ENCODE measurements around the gene CD300C. TPM values are rescaled to one million over a fixed set of nuclear protein-coding genes. Genes with fewer than 3 reads are reported as not detected.

Gene CD300C
- total RNA-seq, 1 experiment from 2014 or later: not detected

DNA sequence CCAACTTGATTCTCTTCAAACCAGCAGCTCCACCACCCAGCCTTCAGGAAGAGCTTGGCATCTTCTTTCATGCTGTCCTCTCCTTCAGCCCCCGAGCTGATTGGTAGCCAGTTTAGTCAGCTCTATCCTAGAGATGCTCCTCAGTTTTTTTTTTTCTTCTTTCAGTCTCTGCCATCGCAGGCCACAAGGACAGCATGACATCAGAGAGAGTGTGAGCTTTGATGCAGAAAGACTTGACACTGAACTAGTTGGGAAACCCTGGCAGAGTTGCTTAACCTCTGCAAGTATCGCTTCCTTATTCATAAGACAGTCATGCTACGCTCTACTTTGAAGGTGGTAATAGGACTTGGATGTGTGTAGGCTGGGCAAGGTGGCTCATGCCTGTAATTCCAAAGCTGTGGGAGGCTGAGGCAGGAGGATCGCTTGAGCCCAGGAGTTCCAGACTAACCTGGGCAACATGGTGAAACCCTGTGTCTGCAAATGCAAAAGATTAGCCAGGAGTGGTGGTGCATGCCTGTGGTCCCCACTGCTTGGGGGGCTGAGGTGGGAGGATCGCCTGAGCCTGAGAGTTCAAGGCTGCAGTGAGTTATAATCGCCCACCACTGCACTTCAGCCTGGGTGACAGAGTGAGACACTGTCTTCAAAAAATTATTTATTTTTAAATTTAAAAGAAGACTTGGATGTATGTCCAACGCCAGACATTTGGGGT is 17.3 kb downstream of the CD300C start:
- no peak overlapping the region for H3K4me3 Mint-ChIP-seq (ENCODE audit: low read depth, unreplicated experiment)
- no peaks in the 10 kb centered on the region for H3K4me1 Mint-ChIP-seq (ENCODE audit: low read depth, unreplicated experiment)
- no TSS peak for BruUV-seq (replicated peaks)
- no peak overlapping the region for H3K27ac Mint-ChIP-seq (ENCODE audit: unreplicated experiment)
- no peaks in the 10 kb centered on the region for H3K9me3 Mint-ChIP-seq (ENCODE audit: low read depth, unreplicated experiment)
- H3K27me3 Mint-ChIP-seq (ENCODE audit: unreplicated experiment): peaks cover 100% of the 10 kb centered on the region
- TF ChIP-seq CTCF (IDR thresholded peaks at IDR 0.05; ENCODE audit: unreplicated experiment): no peak
- no peaks in the 10 kb centered on the region for H3K36me3 Mint-ChIP-seq (ENCODE audit: insufficient read depth, unreplicated experiment)
- CTCF ChIA-PET: no interaction called here
- no peak for DNase-seq
- intact Hi-C loops (cut with micrococcal nuclease; ENCODE audit: unreplicated experiment): no loop called here

GRCh38 chr17:74527756-74528155 is 18.2 kb downstream of the CD300C start:
- Mint-ChIP-seq H3K4me1 (ENCODE audit: low read depth, unreplicated experiment) (no peaks in the 10 kb centered on the region), H3K4me3 (ENCODE audit: low read depth, unreplicated experiment) (no peak overlapping the region), H3K9me3 (ENCODE audit: low read depth, unreplicated experiment) (no peaks in the 10 kb centered on the region), H3K36me3 (ENCODE audit: insufficient read depth, unreplicated experiment) (no peaks in the 10 kb centered on the region), H3K27me3 (ENCODE audit: unreplicated experiment) (peaks cover 100% of the 10 kb centered on the region), H3K27ac (ENCODE audit: unreplicated experiment) (no peak overlapping the region)
- CTCF ChIA-PET: no interaction called here
- no peak for DNase-seq
- TF ChIP-seq CTCF (IDR thresholded peaks at IDR 0.05; ENCODE audit: unreplicated experiment): no peak
- intact Hi-C loops (cut with micrococcal nuclease; ENCODE audit: unreplicated experiment): no loop called here
- no TSS peak for BruUV-seq (replicated peaks)

DNA sequence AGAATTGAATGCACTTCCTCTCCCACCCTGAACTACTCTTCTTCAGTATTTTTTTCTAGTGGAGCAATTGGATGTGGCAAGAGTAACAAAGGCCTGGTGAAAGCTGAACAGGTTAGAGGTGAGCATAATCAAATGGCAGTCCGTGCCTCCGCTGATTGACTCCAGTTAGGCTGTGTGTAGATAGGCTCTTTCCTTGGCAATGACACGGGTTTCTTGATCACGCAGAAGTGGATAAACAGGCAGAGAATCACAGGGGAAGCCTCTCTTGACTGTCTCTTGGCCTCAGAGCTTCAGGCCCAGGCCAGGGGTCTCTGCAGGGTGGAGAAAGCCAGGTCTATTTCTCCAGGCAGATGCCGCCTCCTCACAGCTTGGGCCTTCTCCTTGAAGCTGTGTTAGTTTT is 18.8 kb downstream of the CD300C start:
- Mint-ChIP-seq H3K27ac (ENCODE audit: unreplicated experiment) (no peak overlapping the region), H3K36me3 (ENCODE audit: insufficient read depth, unreplicated experiment) (no peaks in the 10 kb centered on the region), H3K27me3 (ENCODE audit: unreplicated experiment) (peaks cover 100% of the 10 kb centered on the region), H3K4me3 (ENCODE audit: low read depth, unreplicated experiment) (no peak overlapping the region), H3K9me3 (ENCODE audit: low read depth, unreplicated experiment) (no peaks in the 10 kb centered on the region), H3K4me1 (ENCODE audit: low read depth, unreplicated experiment) (no peaks in the 10 kb centered on the region)
- CTCF ChIA-PET: no interaction called here
- intact Hi-C loops (cut with micrococcal nuclease; ENCODE audit: unreplicated experiment): no loop called here
- no peak for DNase-seq
- no peak for TF ChIP-seq CTCF (IDR thresholded peaks at IDR 0.05; ENCODE audit: unreplicated experiment)
- BruUV-seq (replicated peaks): no TSS peak

GRCh38 chr17:74526681-74527080 is 19.2 kb downstream of the CD300C start:
- no peak for TF ChIP-seq CTCF (IDR thresholded peaks at IDR 0.05; ENCODE audit: unreplicated experiment)
- intact Hi-C loops (cut with micrococcal nuclease; ENCODE audit: unreplicated experiment): no loop called here
- Mint-ChIP-seq H3K27ac (ENCODE audit: unreplicated experiment) (no peak overlapping the region), H3K9me3 (ENCODE audit: low read depth, unreplicated experiment) (no peaks in the 10 kb centered on the region), H3K4me3 (ENCODE audit: low read depth, unreplicated experiment) (no peak overlapping the region), H3K27me3 (ENCODE audit: unreplicated experiment) (peaks cover 100% of the 10 kb centered on the region), H3K36me3 (ENCODE audit: insufficient read depth, unreplicated experiment) (no peaks in the 10 kb centered on the region), H3K4me1 (ENCODE audit: low read depth, unreplicated experiment) (no peaks in the 10 kb centered on the region)
- DNase-seq: no peak
- BruUV-seq (replicated peaks): no TSS peak
- CTCF ChIA-PET: no interaction called here

Measured in Calu3 (cell line).